Esophagus muscularis mucosa (tissue), 3 donors: ENCODE data around the gene COLEC12.

Experiments used
- POLR2AphosphoS5 ChIP-seq, 2 donors: sonication (generic); formaldehyde crosslinking; IDR thresholded peaks; one replicate each; pipeline ENCODE4 v1.6.1; 2017; ENCODE audit warnings: antibody characterized with exemption in 2 of 2
- TF ChIP-seq, protein P1 (sequence below), 3 experiments: fragments of 200-600 bp in 2 of 3; fragments of 450-650 bp in 1 of 3; sonication (generic) in 2 of 3; IDR thresholded peaks; one replicate each; pipeline ENCODE4 v1.5.1; 2017 to 2019; ENCODE audit warnings: antibody characterized with exemption in 3 of 3, mild to moderate bottlenecking in 2 of 3, moderate library complexity in 1 of 3

DNA sequence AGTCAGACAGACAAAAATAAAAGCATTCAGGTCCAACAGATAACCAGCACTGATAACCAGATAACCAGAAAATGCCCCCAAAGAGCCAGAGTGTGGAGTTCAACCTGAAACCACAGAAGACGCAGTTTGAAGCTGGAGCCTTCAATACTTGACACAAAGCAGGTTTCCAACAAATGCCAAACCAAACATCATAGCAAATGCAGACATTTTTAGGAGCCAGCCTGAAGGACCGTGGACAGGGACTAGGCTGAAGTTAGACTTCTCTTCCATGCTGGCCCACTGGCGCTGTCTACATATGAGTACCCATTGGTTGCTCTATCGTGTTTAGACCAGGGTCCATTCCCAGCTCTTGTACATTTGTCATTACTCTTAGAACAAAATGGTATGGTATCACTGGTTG, 9.9 kb downstream of the COLEC12 start:
- no peak for TF ChIP-seq POLR2AphosphoS5 (IDR thresholded peaks at IDR 0.05)
- TF ChIP-seq, protein P1, sequence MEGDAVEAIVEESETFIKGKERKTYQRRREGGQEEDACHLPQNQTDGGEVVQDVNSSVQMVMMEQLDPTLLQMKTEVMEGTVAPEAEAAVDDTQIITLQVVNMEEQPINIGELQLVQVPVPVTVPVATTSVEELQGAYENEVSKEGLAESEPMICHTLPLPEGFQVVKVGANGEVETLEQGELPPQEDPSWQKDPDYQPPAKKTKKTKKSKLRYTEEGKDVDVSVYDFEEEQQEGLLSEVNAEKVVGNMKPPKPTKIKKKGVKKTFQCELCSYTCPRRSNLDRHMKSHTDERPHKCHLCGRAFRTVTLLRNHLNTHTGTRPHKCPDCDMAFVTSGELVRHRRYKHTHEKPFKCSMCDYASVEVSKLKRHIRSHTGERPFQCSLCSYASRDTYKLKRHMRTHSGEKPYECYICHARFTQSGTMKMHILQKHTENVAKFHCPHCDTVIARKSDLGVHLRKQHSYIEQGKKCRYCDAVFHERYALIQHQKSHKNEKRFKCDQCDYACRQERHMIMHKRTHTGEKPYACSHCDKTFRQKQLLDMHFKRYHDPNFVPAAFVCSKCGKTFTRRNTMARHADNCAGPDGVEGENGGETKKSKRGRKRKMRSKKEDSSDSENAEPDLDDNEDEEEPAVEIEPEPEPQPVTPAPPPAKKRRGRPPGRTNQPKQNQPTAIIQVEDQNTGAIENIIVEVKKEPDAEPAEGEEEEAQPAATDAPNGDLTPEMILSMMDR (IDR thresholded peaks at IDR 0.05): no peak
